Parathyroid adenoma (tissue), 2 donors: ENCODE results near the gene MFAP4.

Source experiments
- H2AFZ ChIP-seq: fragments of 300-600 bp; sonication (generic); one replicate; pipeline ENCODE4 v1.7.0; 2017; ENCODE audit warnings: antibody characterized with exemption, mild to moderate bottlenecking
- H3K27ac ChIP-seq: fragments of 300-600 bp; sonication (generic); one replicate; pipeline ENCODE4 v1.7.0; 2017
- H3K27me3 ChIP-seq: fragments of 300-600 bp; sonication (generic); one replicate; pipeline ENCODE4 v1.7.0; 2017; ENCODE audit warnings: low read length; ENCODE audit not compliant: control insufficient read depth, insufficient read depth
- H3K36me3 ChIP-seq: fragments of 300-600 bp; sonication (generic); one replicate; pipeline ENCODE4 v1.7.0; 2017; ENCODE audit warnings: low read length; ENCODE audit not compliant: control insufficient read depth, insufficient read depth
- H3K4me1 ChIP-seq: fragments of 300-600 bp; sonication (generic); one replicate; pipeline ENCODE4 v1.7.0; 2017; ENCODE audit warnings: control low read depth
- H3K4me2 ChIP-seq: fragments of 300-600 bp; sonication (generic); one replicate; pipeline ENCODE4 v1.7.0; 2017; ENCODE audit warnings: low read length
- H3K4me3 ChIP-seq: fragments of 300-600 bp; sonication (generic); one replicate; pipeline ENCODE4 v1.7.0; 2017; ENCODE audit warnings: low read depth, low read length
- H3K79me2 ChIP-seq: fragments of 300-600 bp; sonication (generic); one replicate; pipeline ENCODE4 v1.7.0; 2017; ENCODE audit warnings: control low read depth
- H3K9ac ChIP-seq: fragments of 300-600 bp; sonication (generic); one replicate; pipeline ENCODE4 v1.7.0; 2017; ENCODE audit warnings: mild to moderate bottlenecking
- H3K9me3 ChIP-seq: fragments of 300-600 bp; sonication (generic); one replicate; pipeline ENCODE4 v1.7.0; 2017; ENCODE audit warnings: low read length; ENCODE audit not compliant: control insufficient read depth
- CTCF ChIP-seq: fragments of 300-600 bp; sonication (generic); IDR thresholded peaks from one replicate; pipeline ENCODE4 v1.7.0; 2017; ENCODE audit warnings: antibody characterized with exemption, mild to moderate bottlenecking
- donor health status: primary hyperparathyroidism.

Gene MFAP4

DNA sequence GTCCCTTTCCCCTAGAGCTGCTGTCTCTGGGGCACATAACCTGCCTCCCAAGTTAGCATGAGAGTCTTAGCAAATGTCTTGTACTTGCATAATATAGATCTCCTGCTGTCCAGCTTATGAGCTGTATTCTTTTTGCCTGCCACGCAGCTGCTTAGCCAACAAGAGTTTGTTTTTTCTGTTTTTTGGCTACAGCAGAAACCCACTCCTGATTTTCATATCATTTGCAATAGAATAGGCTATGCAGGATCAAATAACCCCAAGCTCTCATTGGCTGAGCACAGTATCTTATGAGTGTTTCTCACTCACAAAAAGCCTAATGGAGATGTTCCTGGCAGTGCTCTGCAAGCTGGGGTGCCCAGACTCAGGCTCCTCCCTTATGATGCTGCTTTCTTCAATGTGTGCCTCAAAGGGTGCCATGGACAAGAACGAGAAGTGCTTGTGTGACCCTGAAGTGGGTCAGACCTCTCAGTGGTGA is 47.6 kb downstream of the MFAP4 start:
- Histone ChIP-seq H3K36me3 (no peaks in the 10 kb centered on the region), H3K4me1 (peaks cover 14% of the 10 kb centered on the region), H3K27ac (no peak overlapping the region), H3K4me2 (no peak overlapping the region), H3K9ac (no peak overlapping the region), H3K4me3 (no peak overlapping the region), H3K9me3 (no peaks in the 10 kb centered on the region), H3K27me3 (no peaks in the 10 kb centered on the region), H2AFZ (no peak overlapping the region), H3K79me2 (no peaks in the 10 kb centered on the region)
- TF ChIP-seq CTCF, result no peak

DNA sequence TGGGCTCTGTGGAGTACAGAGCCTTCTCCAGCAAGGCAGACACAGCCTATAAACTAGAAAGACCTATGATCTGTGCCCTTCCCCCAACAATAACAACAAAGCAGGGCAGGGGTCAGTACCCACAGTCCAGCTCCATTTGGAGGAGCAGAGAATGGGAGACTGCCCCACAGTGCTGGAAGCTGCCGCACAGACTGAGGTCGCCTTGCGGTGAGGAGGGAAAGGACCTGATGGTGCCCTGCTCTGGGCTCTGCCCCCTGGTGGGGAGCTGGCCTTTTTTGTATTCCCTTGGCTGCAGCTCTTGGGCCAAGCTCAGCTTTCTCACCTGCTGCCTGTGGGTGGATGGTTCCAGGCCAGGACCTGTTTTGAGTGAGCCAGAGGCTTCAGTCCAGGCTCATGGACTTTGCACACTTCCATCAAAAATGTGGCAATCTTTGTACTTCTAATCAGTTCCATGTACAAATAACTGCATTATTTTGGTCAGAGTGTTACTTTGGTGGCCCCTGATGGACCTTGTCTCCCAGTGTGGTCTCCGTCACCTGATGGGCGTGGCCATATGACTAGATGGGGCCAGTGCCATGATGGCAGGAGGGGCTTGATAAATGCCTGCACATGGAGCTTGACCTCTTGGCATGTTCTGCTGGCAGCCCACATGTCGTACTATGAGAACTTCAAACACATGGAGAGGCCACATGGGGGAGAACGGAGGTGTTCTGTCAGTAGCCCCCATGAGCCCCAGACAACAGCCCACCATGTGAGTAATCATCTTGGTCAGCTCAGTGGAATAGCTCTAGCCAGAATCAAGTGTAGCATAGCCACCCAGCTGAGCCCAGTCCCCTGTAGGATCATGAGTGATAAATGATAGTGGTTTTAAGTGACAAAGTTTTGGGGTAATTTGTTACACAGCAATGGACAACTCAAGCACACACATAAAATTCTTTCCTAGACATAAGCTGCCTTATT is 48.7 kb downstream of the MFAP4 start:
- H3K9ac ChIP-seq, result no peak overlapping the region
- no peaks in the 10 kb centered on the region for H3K9me3 ChIP-seq
- peaks cover 14% of the 10 kb centered on the region for H3K4me1 ChIP-seq
- no peak overlapping the region for H3K27ac ChIP-seq
- H2AFZ ChIP-seq, result no peak overlapping the region
- no peaks in the 10 kb centered on the region for H3K79me2 ChIP-seq
- no peaks in the 10 kb centered on the region for H3K36me3 ChIP-seq
- no peak overlapping the region for H3K4me2 ChIP-seq
- no peaks in the 10 kb centered on the region for H3K27me3 ChIP-seq
- peak; percentile 90 for TF ChIP-seq CTCF
- H3K4me3 ChIP-seq, result no peak overlapping the region

DNA sequence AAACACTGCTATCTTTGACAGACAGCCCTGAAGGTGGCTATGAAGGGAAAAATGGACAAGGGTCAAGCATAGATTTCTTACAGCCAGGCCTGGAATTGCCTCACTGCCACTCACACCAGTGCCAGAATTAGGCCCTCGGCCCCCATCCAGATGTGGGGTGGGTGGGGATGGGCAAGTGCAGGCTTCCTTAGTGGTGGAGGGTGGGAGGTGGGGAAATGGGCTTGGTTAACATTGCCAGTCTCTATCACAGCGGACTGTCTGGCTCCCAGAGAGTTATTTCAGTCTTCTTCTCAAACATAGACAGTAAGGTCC is 49.3 kb downstream of the MFAP4 start:
- no peak overlapping the region for H3K27ac ChIP-seq
- H3K9me3 ChIP-seq, result no peaks in the 10 kb centered on the region
- H3K36me3 ChIP-seq, result no peaks in the 10 kb centered on the region
- no peaks in the 10 kb centered on the region for H3K27me3 ChIP-seq
- H3K9ac ChIP-seq, result no peak overlapping the region
- H3K4me1 ChIP-seq, result peaks cover 11% of the 10 kb centered on the region
- no peak overlapping the region for H2AFZ ChIP-seq
- no peak overlapping the region for H3K4me3 ChIP-seq
- H3K4me2 ChIP-seq, result no peak overlapping the region
- TF ChIP-seq CTCF, result no peak
- no peaks in the 10 kb centered on the region for H3K79me2 ChIP-seq

GRCh38 chr17:19336938-19337711 is 49.9 kb downstream of the MFAP4 start:
- no peak overlapping the region for H2AFZ ChIP-seq
- H3K4me3 ChIP-seq, result no peak overlapping the region
- no peak overlapping the region for H3K27ac ChIP-seq
- H3K79me2 ChIP-seq, result no peaks in the 10 kb centered on the region
- H3K9ac ChIP-seq, result no peak overlapping the region
- no peak overlapping the region for H3K4me2 ChIP-seq
- no peaks in the 10 kb centered on the region for H3K27me3 ChIP-seq
- no peaks in the 10 kb centered on the region for H3K9me3 ChIP-seq
- no peak for TF ChIP-seq CTCF
- H3K4me1 ChIP-seq, result peaks cover 11% of the 10 kb centered on the region
- H3K36me3 ChIP-seq, result no peaks in the 10 kb centered on the region
